GM12872 (cell line): ENCODE data around the gene KANK2.

Experiments
- TF ChIP-seq, protein P1 (sequence below): IDR thresholded peaks from 3 replicates; pipeline ENCODE4 v1.5.1; 2011; ENCODE audit warnings: low read depth, mild to moderate bottlenecking, low read length, moderate library complexity; ENCODE audit not compliant: insufficient read depth

Gene KANK2

DNA sequence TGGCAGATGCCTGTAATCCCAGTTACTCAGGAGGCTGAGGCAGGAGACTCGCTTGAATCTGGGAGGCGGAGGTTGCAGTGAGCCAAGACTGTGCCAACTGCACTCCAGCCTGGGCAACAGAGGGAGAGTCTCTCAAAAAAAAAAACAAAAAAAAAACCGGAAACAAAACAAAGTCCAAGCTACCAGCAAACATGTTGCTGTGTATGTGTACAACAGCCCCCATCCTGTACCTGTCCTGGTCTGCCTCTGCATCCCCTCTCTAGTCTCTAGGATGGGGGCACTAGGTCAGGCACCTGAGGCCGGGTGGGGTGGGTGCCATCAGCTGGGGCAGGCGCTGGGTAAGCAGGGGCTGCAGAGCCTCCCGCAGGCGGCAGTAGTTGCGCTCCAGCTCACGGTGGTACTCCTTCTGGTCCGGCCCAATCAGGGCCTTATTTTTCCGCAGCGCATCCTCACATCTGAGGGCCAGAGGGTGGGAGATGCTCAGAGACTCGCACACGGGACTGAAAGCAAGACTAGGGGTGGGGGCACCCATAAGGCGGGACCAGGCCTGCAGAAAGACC is 2.8 kb upstream of the KANK2 start:
- TF ChIP-seq, protein P1, sequence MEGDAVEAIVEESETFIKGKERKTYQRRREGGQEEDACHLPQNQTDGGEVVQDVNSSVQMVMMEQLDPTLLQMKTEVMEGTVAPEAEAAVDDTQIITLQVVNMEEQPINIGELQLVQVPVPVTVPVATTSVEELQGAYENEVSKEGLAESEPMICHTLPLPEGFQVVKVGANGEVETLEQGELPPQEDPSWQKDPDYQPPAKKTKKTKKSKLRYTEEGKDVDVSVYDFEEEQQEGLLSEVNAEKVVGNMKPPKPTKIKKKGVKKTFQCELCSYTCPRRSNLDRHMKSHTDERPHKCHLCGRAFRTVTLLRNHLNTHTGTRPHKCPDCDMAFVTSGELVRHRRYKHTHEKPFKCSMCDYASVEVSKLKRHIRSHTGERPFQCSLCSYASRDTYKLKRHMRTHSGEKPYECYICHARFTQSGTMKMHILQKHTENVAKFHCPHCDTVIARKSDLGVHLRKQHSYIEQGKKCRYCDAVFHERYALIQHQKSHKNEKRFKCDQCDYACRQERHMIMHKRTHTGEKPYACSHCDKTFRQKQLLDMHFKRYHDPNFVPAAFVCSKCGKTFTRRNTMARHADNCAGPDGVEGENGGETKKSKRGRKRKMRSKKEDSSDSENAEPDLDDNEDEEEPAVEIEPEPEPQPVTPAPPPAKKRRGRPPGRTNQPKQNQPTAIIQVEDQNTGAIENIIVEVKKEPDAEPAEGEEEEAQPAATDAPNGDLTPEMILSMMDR = no peak

DNA sequence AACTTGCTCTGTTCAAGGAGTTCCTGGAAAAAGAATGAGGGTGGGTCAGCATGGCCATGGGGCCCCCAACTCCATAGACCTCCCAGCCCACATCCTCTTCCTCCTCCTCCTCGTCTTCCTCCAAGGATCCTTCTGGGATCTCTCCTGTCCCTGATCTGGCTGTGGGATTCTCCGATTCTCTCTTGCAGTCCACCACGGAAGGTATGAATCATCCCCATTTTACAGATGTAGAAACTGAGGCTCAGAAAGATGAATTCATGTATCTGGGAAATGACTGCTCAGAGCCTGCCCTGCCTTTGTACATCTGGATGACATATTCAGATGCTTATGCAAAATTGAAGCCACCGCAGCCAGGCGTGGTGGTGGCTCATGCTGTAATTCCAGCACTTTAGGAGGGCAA is 2.2 kb upstream of the KANK2 start:
- TF ChIP-seq, protein P1 = no peak

DNA sequence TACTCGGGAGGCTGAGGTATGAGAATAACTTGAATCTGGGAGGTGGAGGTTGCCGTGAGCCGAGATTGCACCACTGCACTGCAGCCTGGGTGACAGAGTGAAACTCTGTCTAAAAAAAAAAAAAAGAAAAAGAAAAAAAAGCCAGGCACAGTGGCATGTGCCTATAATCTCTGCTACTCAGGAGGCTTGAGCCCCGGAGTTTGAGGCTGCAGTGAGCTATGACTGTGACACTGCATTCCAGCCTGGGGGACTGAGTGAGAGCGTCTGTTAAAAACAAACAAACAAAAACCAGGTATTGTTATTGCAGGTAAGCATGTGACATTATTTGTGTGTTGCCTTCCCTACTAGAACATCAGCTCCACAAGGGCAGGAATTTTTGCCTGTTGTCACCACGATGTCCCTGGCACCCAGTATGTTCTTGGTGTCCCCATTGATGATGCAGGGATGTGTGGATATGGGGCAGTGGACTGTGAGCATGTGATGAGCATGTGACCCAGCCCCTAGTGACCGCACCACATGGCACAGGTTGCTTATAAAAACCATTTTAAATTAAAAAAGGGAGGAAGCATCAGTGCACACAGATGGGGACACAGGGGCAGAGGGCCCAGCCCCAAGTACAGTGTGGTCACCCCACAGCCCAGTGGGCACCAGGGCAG is 1.6 kb upstream of the KANK2 start:
- TF ChIP-seq, protein P1 = no peak

DNA sequence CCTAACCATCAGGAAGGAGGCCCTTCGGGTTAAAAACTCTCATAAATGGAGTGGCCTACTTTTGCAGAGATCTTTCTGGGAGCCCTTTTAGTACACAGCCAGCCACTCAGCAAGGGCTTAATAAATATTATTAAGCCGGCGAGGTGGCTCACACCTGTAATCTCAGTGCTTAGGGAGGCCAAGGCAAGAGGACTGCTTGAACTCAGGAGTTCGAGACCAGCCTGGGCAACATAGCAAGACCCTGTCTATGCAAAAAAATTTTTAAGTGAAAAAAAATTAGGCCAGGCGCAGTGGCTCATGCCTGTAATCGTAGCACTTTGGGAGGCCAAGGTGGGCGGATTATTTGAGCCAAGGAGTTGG is 810 bp upstream of the KANK2 start:
- TF ChIP-seq, protein P1 = no peak

DNA sequence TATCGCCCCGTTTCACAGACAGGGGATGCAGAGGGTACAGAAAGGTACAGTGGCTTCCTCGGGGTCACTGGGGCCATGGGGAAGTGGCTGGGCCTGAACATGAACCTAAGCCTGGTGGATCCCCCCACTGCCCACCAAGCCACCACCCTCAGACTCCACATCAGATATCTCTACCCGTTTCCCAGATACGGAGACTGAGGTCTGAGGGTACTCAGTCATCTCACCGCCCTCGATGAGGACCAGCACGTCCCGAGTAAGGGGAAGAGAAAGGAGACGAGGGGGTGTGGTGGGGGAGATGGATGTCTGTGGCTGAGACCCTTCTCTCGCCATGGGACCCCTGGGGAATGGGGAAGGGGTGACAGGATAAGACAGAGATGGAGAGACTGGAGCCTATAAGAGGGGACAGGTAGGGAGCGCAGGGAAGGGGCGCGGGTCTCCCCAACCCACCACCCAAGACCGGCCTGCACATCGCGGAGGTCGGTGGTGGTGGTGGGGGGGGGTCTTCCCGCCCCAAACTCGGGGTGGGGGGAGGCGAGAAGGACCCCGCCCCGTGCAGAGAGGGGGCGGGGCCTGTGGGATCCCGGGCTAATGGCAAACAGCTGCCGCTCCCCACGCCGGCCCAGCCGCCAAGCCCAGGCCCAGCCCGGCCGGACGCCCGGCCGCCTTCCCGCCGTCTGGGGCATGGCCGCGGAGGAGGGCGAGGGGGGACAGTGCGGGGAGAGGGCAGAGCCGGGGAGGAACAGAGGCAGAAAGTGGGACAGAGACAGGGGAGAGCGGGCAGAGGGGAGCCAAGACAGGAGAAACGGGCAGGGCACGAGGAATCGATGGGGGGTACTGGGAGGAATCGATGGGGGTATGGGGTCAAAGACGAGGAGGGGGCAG is 698 bp downstream of the KANK2 start:
- TF ChIP-seq, protein P1 = no peak

DNA sequence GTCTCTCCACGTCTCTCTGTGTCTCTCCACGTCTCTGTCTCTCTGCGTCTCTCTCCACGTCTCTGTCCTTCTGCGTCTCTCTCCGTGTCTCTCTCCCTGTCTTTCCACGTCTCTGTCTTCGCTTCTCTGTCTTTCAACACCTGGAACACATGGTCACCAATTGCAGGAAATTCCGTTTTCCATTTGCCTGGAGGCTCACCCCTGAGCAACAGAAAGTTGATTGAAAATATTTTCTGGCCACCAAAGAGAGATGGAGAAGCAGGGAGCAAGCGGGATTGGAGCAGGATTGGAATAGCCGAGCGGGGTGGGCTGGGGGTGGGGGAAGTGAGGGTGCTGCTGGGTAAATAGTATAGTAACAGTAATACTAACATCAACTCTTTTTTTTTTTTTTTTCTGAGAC is 1.7 kb downstream of the KANK2 start:
- TF ChIP-seq, protein P1 = no peak
